ENCODE results near the gene SKAP1. TPM values are rescaled to one million over a fixed set of nuclear protein-coding genes. Genes with fewer than 3 reads are reported as not detected.
A peak's percentile ranks its signal among the peaks of the same experiment; 100 is the strongest.

Gene SKAP1
- 5.1 TPM for total RNA-seq
- long read RNA-seq, partial matches to known transcripts, result 1 of 9 reads
- long read RNA-seq, other reads (novel, unspliced or antisense), result 6 of 9 reads

DNA sequence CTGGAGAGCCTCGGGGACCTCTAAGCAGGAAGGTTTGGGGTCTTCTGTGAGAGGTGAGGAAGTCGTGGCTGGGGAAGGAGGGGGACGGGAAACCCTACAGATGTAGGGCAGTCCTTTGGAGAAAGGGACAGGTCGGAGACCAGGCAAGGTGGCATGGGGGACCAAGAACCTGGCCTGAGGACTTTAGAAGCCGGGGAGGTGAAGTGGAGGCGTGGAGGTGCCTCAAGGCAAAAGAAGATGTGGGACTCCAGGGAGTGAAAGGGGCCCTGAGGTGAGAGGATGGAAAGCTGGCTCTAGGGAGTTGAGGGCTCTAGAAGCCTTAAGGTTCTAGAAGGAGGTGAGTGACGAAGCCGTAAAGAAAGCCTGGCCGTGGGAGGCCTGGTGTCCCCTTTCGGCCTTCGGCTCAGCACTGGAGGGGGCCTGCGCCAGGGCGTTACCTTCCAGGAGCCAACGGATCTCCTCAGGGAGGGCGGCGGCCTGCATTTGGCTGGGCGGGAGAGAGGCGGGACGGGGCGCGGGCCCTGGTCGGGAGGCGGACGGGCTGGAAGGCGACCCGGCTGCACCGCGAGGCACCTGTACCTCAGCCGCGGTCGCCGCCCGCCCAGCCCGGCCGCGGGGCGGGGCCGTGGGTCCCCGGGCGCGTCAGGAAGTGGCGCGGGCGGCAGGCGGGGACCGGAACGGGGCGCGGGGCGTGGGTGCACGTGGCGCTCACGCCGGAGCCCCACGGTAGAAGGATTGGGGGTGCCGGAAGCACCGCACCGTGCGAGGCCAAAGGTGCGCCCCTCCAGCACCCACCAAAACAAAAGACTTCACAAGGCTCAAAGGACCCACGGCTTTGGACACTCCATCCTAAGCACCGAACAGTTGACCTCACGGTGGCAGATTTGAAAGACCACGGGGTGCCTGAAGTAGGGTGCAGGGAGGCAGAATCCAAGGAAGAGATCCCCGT, at the start of gene SKAP1:
TSS of gene SKAP1 (minus strand) at position 577 of the 949 bp plus-strand sequence.
- H3K4me3 ChIP-seq, result peak within 1 kb of the TSS; percentile 39
- TF ChIP-seq, protein P1, sequence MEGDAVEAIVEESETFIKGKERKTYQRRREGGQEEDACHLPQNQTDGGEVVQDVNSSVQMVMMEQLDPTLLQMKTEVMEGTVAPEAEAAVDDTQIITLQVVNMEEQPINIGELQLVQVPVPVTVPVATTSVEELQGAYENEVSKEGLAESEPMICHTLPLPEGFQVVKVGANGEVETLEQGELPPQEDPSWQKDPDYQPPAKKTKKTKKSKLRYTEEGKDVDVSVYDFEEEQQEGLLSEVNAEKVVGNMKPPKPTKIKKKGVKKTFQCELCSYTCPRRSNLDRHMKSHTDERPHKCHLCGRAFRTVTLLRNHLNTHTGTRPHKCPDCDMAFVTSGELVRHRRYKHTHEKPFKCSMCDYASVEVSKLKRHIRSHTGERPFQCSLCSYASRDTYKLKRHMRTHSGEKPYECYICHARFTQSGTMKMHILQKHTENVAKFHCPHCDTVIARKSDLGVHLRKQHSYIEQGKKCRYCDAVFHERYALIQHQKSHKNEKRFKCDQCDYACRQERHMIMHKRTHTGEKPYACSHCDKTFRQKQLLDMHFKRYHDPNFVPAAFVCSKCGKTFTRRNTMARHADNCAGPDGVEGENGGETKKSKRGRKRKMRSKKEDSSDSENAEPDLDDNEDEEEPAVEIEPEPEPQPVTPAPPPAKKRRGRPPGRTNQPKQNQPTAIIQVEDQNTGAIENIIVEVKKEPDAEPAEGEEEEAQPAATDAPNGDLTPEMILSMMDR (IDR thresholded peaks at IDR 0.05), result no peak
- H3K27me3 ChIP-seq, result peaks cover 42% of the 10 kb centered on the region
- no peaks in the 10 kb centered on the region for H3K36me3 ChIP-seq
- ATAC-seq, result peak; percentile 78
- no peaks in the 10 kb centered on the region for H3K9me3 ChIP-seq
- no peaks in the 10 kb centered on the region for H3K4me1 ChIP-seq
- intact Hi-C loops (cut with DNase I), result no loop called here
- peak; percentile 66 for DNase-seq
- peak within 1 kb of the TSS; percentile 63 for H3K27ac ChIP-seq

DNA sequence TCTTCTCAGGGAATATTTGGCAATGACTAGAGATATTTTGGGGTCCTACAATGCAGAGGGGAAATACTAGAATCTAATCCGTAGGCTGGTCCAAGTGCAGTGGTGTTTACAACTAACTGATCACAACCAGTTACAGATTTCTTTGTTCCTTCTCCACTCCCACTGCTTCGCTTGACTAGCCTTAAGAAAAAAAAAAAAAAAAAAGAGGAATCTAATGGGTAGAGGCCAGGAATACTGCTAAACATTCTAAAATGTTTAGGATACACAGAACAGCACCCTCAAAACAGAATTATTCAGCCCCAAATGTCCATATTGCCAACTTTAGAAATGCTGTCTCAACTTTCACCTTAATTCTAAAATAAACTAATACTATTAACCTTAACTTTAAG, 49.0 kb upstream of the SKAP1 start:
- ATAC-seq (no peak), DNase-seq (no peak)
- Histone ChIP-seq H3K27me3 (no peaks in the 10 kb centered on the region), H3K27ac (no peak overlapping the region), H3K4me3 (no peak overlapping the region), H3K36me3 (no peaks in the 10 kb centered on the region), H3K9me3 (no peaks in the 10 kb centered on the region), H3K4me1 (no peaks in the 10 kb centered on the region)
- intact Hi-C loops (cut with DNase I), result no loop called here
- TF ChIP-seq, protein P1 (IDR thresholded peaks at IDR 0.05), result no peak

DNA sequence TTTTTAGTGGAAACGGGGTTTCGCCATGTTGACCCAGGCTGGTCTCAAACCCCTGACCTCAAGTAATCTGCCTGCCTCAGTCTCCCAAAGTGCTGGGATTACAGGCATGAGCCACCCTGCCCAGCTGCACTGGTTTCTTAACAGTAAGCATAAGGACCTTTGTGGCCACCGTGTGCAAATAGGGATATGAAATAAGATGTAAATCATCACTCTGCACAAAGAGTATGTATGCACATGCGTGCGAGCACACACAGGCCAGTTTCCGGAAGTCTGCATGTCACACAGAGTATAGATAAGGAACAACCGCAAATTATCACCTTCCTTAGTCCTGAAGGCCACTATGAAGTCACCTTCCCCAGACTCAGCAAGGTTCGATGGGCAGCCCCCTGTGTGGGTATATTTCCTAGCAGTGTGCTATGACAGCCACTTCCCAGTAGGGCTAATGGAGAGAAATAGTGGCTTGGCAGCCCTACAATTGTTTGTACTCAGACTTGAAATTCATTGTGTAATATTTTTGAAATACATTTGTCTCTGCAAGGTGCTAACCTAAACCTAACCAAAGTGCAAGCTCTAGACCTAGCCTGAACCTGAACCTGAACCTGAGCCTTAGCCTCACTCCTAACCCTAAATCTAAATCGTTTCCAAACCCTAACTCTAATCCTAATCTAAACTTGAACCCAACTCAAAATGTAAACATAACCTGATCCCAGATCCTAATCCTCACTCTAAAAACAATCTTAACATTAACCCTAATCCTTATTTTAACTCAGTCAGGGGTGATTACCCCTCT, 48.4 kb upstream of the SKAP1 start:
- H3K27me3 ChIP-seq, result no peaks in the 10 kb centered on the region
- H3K4me3 ChIP-seq, result no peak overlapping the region
- H3K36me3 ChIP-seq, result no peaks in the 10 kb centered on the region
- intact Hi-C loops (cut with DNase I), result no loop called here
- TF ChIP-seq, protein P1 (IDR thresholded peaks at IDR 0.05), result no peak
- H3K4me1 ChIP-seq, result no peaks in the 10 kb centered on the region
- no peak overlapping the region for H3K27ac ChIP-seq
- DNase-seq, result no peak
- H3K9me3 ChIP-seq, result no peaks in the 10 kb centered on the region
- ATAC-seq, result peak; percentile 45

DNA sequence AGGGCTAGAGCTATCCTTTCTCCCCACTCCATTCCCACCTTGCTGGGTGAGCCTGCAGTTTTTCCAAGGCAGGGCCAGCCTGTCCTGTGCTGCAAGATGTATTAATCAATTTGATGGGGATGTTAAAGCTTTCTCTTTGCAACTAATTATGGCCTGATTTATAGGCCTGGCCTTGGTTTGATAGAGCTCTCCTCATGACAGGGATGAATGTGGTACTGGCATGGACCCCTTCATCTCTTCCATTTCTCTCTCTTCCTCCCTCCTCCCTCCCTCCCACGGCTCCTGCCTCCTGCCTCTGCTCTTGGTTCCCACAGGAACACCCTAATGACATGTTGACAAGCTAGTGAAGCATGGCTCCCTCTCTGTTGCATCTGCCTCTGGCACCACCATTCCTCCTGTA, 47.2 kb upstream of the SKAP1 start:
- H3K4me3 ChIP-seq, result no peak overlapping the region
- H3K4me1 ChIP-seq, result no peaks in the 10 kb centered on the region
- ATAC-seq, result no peak
- DNase-seq, result no peak
- peaks cover 5% of the 10 kb centered on the region for H3K27me3 ChIP-seq
- TF ChIP-seq, protein P1 (IDR thresholded peaks at IDR 0.05), result no peak
- no peak overlapping the region for H3K27ac ChIP-seq
- H3K9me3 ChIP-seq, result no peaks in the 10 kb centered on the region
- intact Hi-C loops (cut with DNase I), result no loop called here
- no peaks in the 10 kb centered on the region for H3K36me3 ChIP-seq

DNA sequence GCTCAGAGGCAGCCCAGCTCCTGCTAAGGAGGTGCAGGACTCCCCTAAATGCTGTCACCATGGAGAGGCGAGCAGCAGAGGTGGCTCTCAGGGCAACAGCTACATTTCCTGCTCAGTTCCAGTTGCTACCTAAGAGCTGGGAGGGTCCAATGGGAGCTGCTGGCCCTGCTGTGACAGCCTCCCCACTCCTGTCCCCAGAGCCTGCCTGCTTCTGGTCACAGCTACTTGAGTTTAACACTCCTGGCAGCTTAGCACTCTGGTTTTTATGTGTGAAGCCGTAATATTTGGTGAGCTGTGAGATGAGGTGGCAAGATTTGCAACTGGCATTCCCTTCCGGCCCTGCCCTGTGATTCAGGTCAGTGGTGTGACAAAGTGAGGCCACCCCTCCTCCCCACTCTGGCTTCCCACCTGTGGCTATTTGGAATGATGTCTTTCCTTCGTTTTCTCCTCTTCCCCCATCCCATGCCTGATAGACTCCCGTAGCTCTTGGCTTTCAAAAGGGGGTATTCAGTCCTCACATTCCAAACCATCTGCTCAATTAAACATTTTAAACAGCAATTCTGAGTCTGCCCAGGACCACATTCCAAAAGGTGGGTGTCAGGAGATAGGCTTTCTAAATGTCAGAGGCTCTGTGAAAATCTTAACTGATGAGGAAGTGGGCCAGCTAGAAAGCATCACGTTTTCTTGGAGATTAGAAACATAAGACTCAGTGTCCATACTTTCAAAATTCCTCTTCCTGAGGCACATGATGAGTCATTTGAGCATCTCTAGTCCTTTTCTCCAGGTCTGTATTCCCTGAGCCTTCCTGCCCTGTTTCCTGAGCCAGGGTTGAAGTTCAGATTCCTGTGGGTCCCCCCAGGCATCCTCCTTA, 42.6 kb upstream of the SKAP1 start:
- intact Hi-C loops (cut with DNase I), result no loop called here
- Histone ChIP-seq H3K36me3 (no peaks in the 10 kb centered on the region), H3K4me1 (no peaks in the 10 kb centered on the region), H3K27me3 (peaks cover 6% of the 10 kb centered on the region), H3K9me3 (no peaks in the 10 kb centered on the region), H3K27ac (no peak overlapping the region), H3K4me3 (no peak overlapping the region)
- DNase-seq (no peak), ATAC-seq (peak; percentile 30)
- TF ChIP-seq, protein P1 (IDR thresholded peaks at IDR 0.05), result no peak
